ENCODE data around the gene GAGE12F. TPM values are rescaled to one million over a fixed set of nuclear protein-coding genes. Genes with fewer than 3 reads are reported as not detected.
"Not testable (repeated sequence)": the region's sequence is repeated elsewhere in the genome, so short reads cannot be mapped to it uniquely, and the experiment has no call there.

Gene GAGE12F
- not detected in 2 replicates for total RNA-seq (2013; cell fraction: nucleolus; rRNA removed)
- total RNA-seq (2014; rRNA removed) (not detected in 2 replicates), total RNA-seq (2014; rRNA removed; fragmentation: Illumina TruSeq; extraction: Trizol) (not detected in 2 replicates), total RNA-seq (2021) (0.72 TPM in 1 of 2 replicates, not detected in the other), polyA plus RNA-seq (2011; rRNA removed) (not detected in 2 replicates), polyA plus RNA-seq (2014; fragmentation: Illumina TruSeq; extraction: Trizol) (not detected in 2 replicates), polyA plus RNA-seq (2014; fragmentation: Nextera tagmentation; extraction: Ambion mirVana) (not detected), polyA plus RNA-seq (2014; rRNA removed) (not detected in 2 replicates), polyA plus RNA-seq (2016; fragmentation: Nextera tagmentation; extraction: Ambion mirVana) (not detected), polyA minus RNA-seq (2011; rRNA and poly(A)+ RNA removed) (not detected in 2 replicates), Bru-seq, nascent RNA (not detected), BruChase-seq, experiment 1, labeled RNA remaining after a 6-hour chase (not detected), BruChase-seq, experiment 2, labeled RNA remaining after a 2-hour chase (not detected)
- polyA plus RNA-seq (2011; ENCODE audit: low read depth), result not detected
- polyA plus RNA-seq (2011; cell fraction: cytosol; rRNA removed), result not detected in 2 replicates
- not detected in 2 replicates for polyA plus RNA-seq (2011; cell fraction: nucleus; rRNA removed)
- polyA plus RNA-seq (2012), result not detected in 2 replicates
- polyA minus RNA-seq (2011; cell fraction: cytosol; rRNA and poly(A)+ RNA removed), result not detected in 2 replicates
- not detected in 2 replicates for polyA minus RNA-seq (2011; cell fraction: nucleus; rRNA and poly(A)+ RNA removed)
- long read RNA-seq, experiment 1, partial matches to known transcripts, result 0 of 2 reads
- long read RNA-seq, experiment 1, other reads (novel, unspliced or antisense), result 0 of 2 reads
- long read RNA-seq, experiment 2, partial matches to known transcripts, result 0 of 1 reads
- long read RNA-seq, experiment 2, other reads (novel, unspliced or antisense), result 0 of 1 reads

GRCh38 chrX:49560542-49560941, at the start of gene GAGE12F:
GAGE12F (plus strand) TSS chrX:49560842; CDS start chrX:49561997, 1,155 bp downstream.
- WGBS (ENCODE audit: insufficient coverage, insufficient replicate concordance, low lambda C conversion rate, missing lambda C conversion rate), result no CpG with 5 or more reads among the region's 16 CpGs
- CTCF ChIA-PET, result not testable (repeated sequence)

GRCh38 chrX:49531877-49532276, 28.8 kb upstream of the GAGE12F start, which contains the start of gene GAGE12C:
GAGE12C (plus strand) TSS chrX:49532177; CDS start chrX:49533332, 1,155 bp downstream.
- POLR2A ChIA-PET, ATAC-seq: not testable (repeated sequence)

More at GRCh38 chrX:49560542-49560941, at the start of gene GAGE12F:
- POLR2A ChIA-PET; H3K27ac ChIP-seq (ENCODE audit: control insufficient read depth, insufficient read depth); intact Hi-C loops (cut with micrococcal nuclease; ENCODE audit: unreplicated experiment); H3K27me3 ChIP-seq (replicated peaks in 1 of 2; ENCODE audit: control insufficient read depth in 2 of 2, insufficient read depth in 2 of 2, low read length in 1 of 2); BruUV-seq (replicated peaks); H3K4me1 ChIP-seq (ENCODE audit: control insufficient read depth, insufficient read depth, low read length); H3K9ac ChIP-seq (ENCODE audit: control insufficient read depth, insufficient read depth, low read length); FAIRE-seq; H3K79me2 ChIP-seq (ENCODE audit: control insufficient read depth, insufficient read depth, low read length); DNase-seq (ENCODE audit: low read depth, low spot score); H3K4me3 ChIP-seq; SMC1A ChIA-PET (ENCODE audit: uncharacterized antibody, unreplicated experiment); in situ Hi-C loops (cut with MboI); H4K20me1 ChIP-seq (ENCODE audit: control insufficient read depth, insufficient read depth); ATAC-seq; H3K36me3 ChIP-seq (ENCODE audit: control insufficient read depth in 2 of 2, insufficient read depth in 2 of 2, low read length in 1 of 2); H2AFZ ChIP-seq (ENCODE audit: control insufficient read depth, low read depth, low read length); RAD21 ChIA-PET (ENCODE audit: unreplicated experiment); H3K4me2 ChIP-seq (ENCODE audit: control insufficient read depth, insufficient read depth); H3K9me3 ChIP-seq (replicated peaks; ENCODE audit: control insufficient read depth, insufficient read depth, low read length): not testable (repeated sequence)

GRCh38 chrX:49541433-49541832, 19.2 kb upstream of the GAGE12F start, which contains the start of gene GAGE12D:
GAGE12D (plus strand) TSS chrX:49541733; CDS start chrX:49542888, 1,155 bp downstream.
- H3K9me3 ChIP-seq (replicated peaks; ENCODE audit: control insufficient read depth, insufficient read depth, low read length); H3K36me3 ChIP-seq (ENCODE audit: control insufficient read depth in 2 of 2, insufficient read depth in 2 of 2, low read length in 1 of 2); H3K27ac ChIP-seq (ENCODE audit: control insufficient read depth, insufficient read depth); H3K4me1 ChIP-seq (ENCODE audit: control insufficient read depth, insufficient read depth, low read length); in situ Hi-C loops (cut with MboI); H3K9ac ChIP-seq (ENCODE audit: control insufficient read depth, insufficient read depth, low read length); H2AFZ ChIP-seq (ENCODE audit: control insufficient read depth, low read depth, low read length); POLR2A ChIA-PET; RAD21 ChIA-PET (ENCODE audit: unreplicated experiment); H3K4me2 ChIP-seq (ENCODE audit: control insufficient read depth, insufficient read depth); DNase-seq (ENCODE audit: low read depth, low spot score); BruUV-seq (replicated peaks); H4K20me1 ChIP-seq (ENCODE audit: control insufficient read depth, insufficient read depth); H3K4me3 ChIP-seq; ATAC-seq; H3K27me3 ChIP-seq (replicated peaks in 1 of 2; ENCODE audit: control insufficient read depth in 2 of 2, insufficient read depth in 2 of 2, low read length in 1 of 2); CTCF ChIA-PET; intact Hi-C loops (cut with micrococcal nuclease; ENCODE audit: unreplicated experiment); H3K79me2 ChIP-seq (ENCODE audit: control insufficient read depth, insufficient read depth, low read length); FAIRE-seq; SMC1A ChIA-PET (ENCODE audit: uncharacterized antibody, unreplicated experiment): not testable (repeated sequence)
- WGBS (ENCODE audit: insufficient coverage, insufficient replicate concordance, low lambda C conversion rate, missing lambda C conversion rate), result no CpG with 5 or more reads among the region's 16 CpGs

More at GRCh38 chrX:49531877-49532276, 28.8 kb upstream of the GAGE12F start, which contains the start of gene GAGE12C:
- H3K9me3 ChIP-seq (replicated peaks; ENCODE audit: control insufficient read depth, insufficient read depth, low read length); H3K36me3 ChIP-seq (ENCODE audit: control insufficient read depth in 2 of 2, insufficient read depth in 2 of 2, low read length in 1 of 2); DNase-seq (ENCODE audit: low read depth, low spot score); H2AFZ ChIP-seq (ENCODE audit: control insufficient read depth, low read depth, low read length); RAD21 ChIA-PET (ENCODE audit: unreplicated experiment); H3K4me2 ChIP-seq (ENCODE audit: control insufficient read depth, insufficient read depth); H3K27ac ChIP-seq (ENCODE audit: control insufficient read depth, insufficient read depth); H3K4me3 ChIP-seq; FAIRE-seq; H3K4me1 ChIP-seq (ENCODE audit: control insufficient read depth, insufficient read depth, low read length); H3K9ac ChIP-seq (ENCODE audit: control insufficient read depth, insufficient read depth, low read length); H3K27me3 ChIP-seq (replicated peaks in 1 of 2; ENCODE audit: control insufficient read depth in 2 of 2, insufficient read depth in 2 of 2, low read length in 1 of 2); H4K20me1 ChIP-seq (ENCODE audit: control insufficient read depth, insufficient read depth); intact Hi-C loops (cut with micrococcal nuclease; ENCODE audit: unreplicated experiment); CTCF ChIA-PET; in situ Hi-C loops (cut with MboI); SMC1A ChIA-PET (ENCODE audit: uncharacterized antibody, unreplicated experiment); H3K79me2 ChIP-seq (ENCODE audit: control insufficient read depth, insufficient read depth, low read length); BruUV-seq (replicated peaks): not testable (repeated sequence)
- no CpG with 5 or more reads among the region's 16 CpGs for WGBS (ENCODE audit: insufficient coverage, insufficient replicate concordance, low lambda C conversion rate, missing lambda C conversion rate)
